ENCODE data around the gene TMEM11.
A peak's percentile ranks its signal among the peaks of the same experiment; 100 is the strongest.

Gene TMEM11

DNA sequence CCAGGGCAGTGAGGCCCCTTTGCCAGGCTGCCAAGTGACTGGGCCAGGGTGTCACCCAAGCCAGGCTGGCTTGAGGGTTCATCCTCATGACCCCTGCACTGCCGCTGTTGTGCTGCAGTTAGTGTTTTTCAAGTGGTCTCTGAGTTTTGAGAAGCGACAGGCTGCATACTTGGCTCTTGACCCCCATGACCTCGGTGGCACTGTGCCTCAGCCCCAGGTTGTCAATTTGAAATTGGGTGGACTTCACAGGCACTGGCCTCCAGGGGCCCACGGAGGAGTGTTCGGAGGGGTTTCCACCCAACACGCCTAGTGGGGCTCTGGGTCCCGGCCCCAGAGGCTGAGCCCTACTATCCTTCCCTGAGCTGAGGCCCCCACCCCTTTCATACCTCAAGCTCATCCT lies 44.5 kb downstream of the TMEM11 start:
- H3K27ac Mint-ChIP-seq = no peak overlapping the region
- H3K36me3 Mint-ChIP-seq (ENCODE audit: low read depth) = peaks cover 15% of the 10 kb centered on the region
- no peak overlapping the region for H3K4me3 Mint-ChIP-seq
- H3K4me1 Mint-ChIP-seq = peaks cover 56% of the 10 kb centered on the region
- H3K27me3 Mint-ChIP-seq (ENCODE audit: low read depth) = no peaks in the 10 kb centered on the region
- TF ChIP-seq, protein P1, sequence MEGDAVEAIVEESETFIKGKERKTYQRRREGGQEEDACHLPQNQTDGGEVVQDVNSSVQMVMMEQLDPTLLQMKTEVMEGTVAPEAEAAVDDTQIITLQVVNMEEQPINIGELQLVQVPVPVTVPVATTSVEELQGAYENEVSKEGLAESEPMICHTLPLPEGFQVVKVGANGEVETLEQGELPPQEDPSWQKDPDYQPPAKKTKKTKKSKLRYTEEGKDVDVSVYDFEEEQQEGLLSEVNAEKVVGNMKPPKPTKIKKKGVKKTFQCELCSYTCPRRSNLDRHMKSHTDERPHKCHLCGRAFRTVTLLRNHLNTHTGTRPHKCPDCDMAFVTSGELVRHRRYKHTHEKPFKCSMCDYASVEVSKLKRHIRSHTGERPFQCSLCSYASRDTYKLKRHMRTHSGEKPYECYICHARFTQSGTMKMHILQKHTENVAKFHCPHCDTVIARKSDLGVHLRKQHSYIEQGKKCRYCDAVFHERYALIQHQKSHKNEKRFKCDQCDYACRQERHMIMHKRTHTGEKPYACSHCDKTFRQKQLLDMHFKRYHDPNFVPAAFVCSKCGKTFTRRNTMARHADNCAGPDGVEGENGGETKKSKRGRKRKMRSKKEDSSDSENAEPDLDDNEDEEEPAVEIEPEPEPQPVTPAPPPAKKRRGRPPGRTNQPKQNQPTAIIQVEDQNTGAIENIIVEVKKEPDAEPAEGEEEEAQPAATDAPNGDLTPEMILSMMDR (IDR thresholded peaks at IDR 0.05; ENCODE audit: unreplicated experiment in 3 of 3) = no peak
- H3K9me3 Mint-ChIP-seq = no peaks in the 10 kb centered on the region

DNA sequence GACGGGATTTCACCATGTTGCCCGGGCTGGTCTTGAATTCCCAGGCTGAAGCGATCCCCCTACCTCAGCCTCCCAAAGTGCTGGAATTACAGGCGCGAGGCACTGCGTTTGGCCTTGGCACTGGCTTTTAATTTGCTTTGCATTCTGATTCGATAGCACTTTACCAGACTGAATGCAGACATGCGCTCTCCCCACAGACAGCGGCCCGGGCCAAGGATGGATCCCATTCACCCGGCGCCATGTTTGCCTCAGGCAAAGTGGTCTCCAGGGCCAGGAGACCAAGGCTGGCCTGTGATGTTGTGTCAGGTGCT lies 45.5 kb downstream of the TMEM11 start:
- Mint-ChIP-seq H3K27ac (no peak overlapping the region), H3K27me3 (ENCODE audit: low read depth) (no peaks in the 10 kb centered on the region)

DNA sequence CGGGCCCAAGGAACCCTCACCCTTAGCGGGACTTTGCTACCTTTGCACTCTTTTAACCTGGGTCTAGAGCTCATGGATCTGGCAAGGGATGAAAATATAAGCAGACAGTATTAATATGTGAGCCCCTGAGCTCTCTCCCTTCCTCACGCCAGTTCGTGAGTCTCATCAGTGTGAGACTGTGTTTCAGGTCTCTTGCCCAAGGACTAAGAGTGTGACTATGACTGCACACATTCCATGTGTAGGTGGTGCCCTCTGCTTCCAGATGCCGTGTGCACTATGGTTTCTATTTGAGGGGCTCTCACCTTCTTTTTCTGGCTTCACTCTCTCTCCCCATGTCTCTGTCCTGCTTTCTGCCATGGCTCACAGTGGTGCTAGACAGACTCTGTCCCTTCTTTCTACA lies 46.7 kb downstream of the TMEM11 start:
- TF ChIP-seq, protein P1 (IDR thresholded peaks at IDR 0.05; ENCODE audit: unreplicated experiment in 3 of 3) = no peak
- Mint-ChIP-seq H3K27ac (peak overlapping the region; percentile 3 to 84 (median 66)), H3K9me3 (no peaks in the 10 kb centered on the region), H3K4me1 (peaks cover 48% of the 10 kb centered on the region), H3K36me3 (ENCODE audit: low read depth) (peaks cover 5% of the 10 kb centered on the region), H3K27me3 (ENCODE audit: low read depth) (no peaks in the 10 kb centered on the region), H3K4me3 (no peak overlapping the region)

More for the DNA sequence above, 45.5 kb downstream of the TMEM11 start:
- TF ChIP-seq, protein P1 (IDR thresholded peaks at IDR 0.05; ENCODE audit: unreplicated experiment in 3 of 3) = no peak
- H3K4me1 Mint-ChIP-seq = peaks cover 50% of the 10 kb centered on the region
- H3K4me3 Mint-ChIP-seq = no peak overlapping the region
- peaks cover 10% of the 10 kb centered on the region for H3K36me3 Mint-ChIP-seq (ENCODE audit: low read depth)
- H3K9me3 Mint-ChIP-seq = no peaks in the 10 kb centered on the region

DNA sequence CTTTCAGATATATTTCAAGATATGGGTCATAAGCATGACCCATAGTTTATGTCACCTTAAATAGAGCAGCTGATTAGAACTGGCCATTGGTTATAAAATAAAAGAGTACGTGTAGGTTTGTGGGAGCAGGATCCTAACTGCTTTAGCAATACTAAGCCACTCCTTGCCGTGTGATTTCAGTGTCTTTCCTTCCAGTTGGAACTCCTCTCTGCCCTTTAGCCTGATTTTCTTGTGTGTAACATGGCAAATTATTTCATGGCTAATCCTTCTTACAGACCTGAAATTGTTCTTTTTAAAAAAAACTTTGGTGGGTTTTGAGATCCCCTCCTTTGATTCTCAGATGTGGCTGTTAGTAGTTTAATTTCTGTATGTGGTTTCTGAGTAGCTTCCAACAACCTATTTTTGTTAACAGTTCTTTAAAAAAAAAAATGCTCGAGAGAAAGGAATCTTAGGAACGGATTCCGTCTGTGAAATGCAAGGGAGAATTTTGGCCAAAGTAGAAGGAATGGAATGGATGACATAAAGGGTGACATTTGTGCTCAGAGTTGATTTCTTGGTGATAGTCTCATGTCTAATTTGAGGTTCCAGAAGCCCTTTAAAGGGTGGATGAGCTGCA lies 47.3 kb downstream of the TMEM11 start:
- Mint-ChIP-seq H3K4me3 (no peak overlapping the region), H3K9me3 (no peaks in the 10 kb centered on the region)
- TF ChIP-seq, protein P1 (IDR thresholded peaks at IDR 0.05; ENCODE audit: unreplicated experiment in 3 of 3) = no peak

DNA sequence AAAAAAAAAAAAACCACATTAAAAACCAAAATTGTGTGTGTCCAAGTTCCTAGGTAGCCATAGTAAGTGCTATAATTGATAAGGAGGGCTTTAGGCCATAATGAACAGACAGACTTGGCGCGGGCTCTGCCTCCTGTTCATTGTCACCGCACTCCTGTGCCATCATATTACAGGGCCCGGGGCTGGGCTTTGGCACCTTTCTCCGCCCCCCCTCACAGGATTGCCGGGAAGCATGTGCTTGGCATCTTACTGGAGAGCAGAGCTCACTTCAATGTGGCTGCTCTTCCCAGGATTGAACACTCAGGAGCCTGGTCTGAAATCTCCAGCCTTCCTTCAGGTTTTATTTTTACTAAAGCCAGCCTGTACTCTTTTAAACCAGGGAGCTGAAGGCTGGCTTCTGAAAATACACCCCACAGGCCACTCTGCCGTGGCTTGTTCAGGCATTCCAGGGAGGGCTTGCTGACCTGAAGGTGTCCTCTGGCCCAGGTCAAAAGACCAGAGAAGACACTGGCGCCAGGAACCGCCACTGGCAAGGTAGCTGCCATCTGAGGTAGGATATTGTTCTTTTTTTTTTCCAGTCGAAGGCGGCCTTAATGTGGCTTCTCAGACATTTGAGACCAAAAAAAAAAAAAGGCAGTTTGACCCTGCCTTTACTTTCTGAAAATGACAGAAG lies 47.9 kb downstream of the TMEM11 start:
- Mint-ChIP-seq H3K4me3 (no peak overlapping the region), H3K36me3 (ENCODE audit: low read depth) (no peaks in the 10 kb centered on the region), H3K9me3 (no peaks in the 10 kb centered on the region), H3K27me3 (ENCODE audit: low read depth) (no peaks in the 10 kb centered on the region), H3K4me1 (peaks cover 59% of the 10 kb centered on the region), H3K27ac (peak overlapping the region in 1 of 3 experiments; percentile 84)
- TF ChIP-seq, protein P1 (IDR thresholded peaks at IDR 0.05; ENCODE audit: unreplicated experiment in 3 of 3) = no peak

More for the DNA sequence above, 47.3 kb downstream of the TMEM11 start:
- H3K27ac Mint-ChIP-seq = peak overlapping the region; percentile 48 to 84 (median 66)
- peaks cover 2% of the 10 kb centered on the region for H3K36me3 Mint-ChIP-seq (ENCODE audit: low read depth)
- no peaks in the 10 kb centered on the region for H3K27me3 Mint-ChIP-seq (ENCODE audit: low read depth)
- H3K4me1 Mint-ChIP-seq = peaks cover 54% of the 10 kb centered on the region

DNA sequence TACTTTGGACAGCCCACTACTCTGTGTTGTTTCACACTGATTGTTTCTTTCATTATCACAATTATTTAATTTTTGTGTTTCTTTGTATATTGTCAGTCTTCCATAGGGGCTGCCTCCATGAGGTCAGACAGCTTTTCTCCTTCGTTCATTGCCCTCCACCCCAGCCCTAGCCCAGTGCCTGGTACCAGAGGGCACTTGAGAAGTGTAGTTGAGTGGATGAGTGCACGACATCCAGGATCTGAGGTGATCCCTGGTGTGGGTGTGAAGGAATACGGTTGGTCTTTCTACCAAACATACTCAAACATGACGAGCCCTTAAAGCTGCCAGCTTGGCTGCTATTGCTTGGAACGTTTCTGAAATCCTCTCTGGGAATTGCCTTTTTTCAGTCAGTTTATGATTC lies 49.3 kb downstream of the TMEM11 start:
- H3K4me1 Mint-ChIP-seq = peaks cover 55% of the 10 kb centered on the region
- H3K27ac Mint-ChIP-seq = peak overlapping the region in 1 of 3 experiments; percentile 45
- no peaks in the 10 kb centered on the region for H3K36me3 Mint-ChIP-seq (ENCODE audit: low read depth)
- H3K27me3 Mint-ChIP-seq (ENCODE audit: low read depth) = no peaks in the 10 kb centered on the region
- H3K4me3 Mint-ChIP-seq = no peak overlapping the region
- no peaks in the 10 kb centered on the region for H3K9me3 Mint-ChIP-seq
- TF ChIP-seq, protein P1 (IDR thresholded peaks at IDR 0.05; ENCODE audit: unreplicated experiment in 3 of 3) = no peak

Data from nephron (organoid).